Lower leg skin (tissue), 4 donors: Measurements from ENCODE around the gene ATG5. TPM values are rescaled to one million over a fixed set of nuclear protein-coding genes. Genes with fewer than 3 reads are reported as not detected.

Experiments used
- DNase-seq, 2 donors: peaks; one replicate each; pipeline ENCODE4 v3.0.0-alpha.2; 2019; ENCODE audit warnings: low spot score in 2 of 2
- H3K4me3 ChIP-seq: fragments of 200-600 bp; sonication (generic); 2 replicates; pipeline ENCODE4 v1.5.1; 2017; ENCODE audit warnings: mild to moderate bottlenecking, low read depth; ENCODE audit not compliant: poor library complexity, severe bottlenecking
- POLR2A ChIP-seq, 2 donors: fragments of 450-650 bp; IDR thresholded peaks; one replicate each; pipeline ENCODE4 v1.6.1; 2016 to 2017; ENCODE audit warnings: antibody characterized with exemption in 2 of 2, mild to moderate bottlenecking in 1 of 2, moderate library complexity in 1 of 2
- WGBS, 2 donors: methylation state at CpG; one replicate each; pipeline ENCODE4 v1.1.5; 2018; 5-methylcytosine and 5-hydroxymethylcytosine counted together
- intact Hi-C: fragments of 100-400 bp; cut with DNase I; formaldehyde crosslinking; loops from one replicate; pipeline ENCODE4 v1.15.0; 2023; ENCODE audit warnings: low total_unique reads
- total RNA-seq, 4 donors: library from RNA; depleted of rRNA; stranded (reverse); fragments of >200 nt; gene quantifications; one replicate each; pipeline ENCODE4 v1.1.0, GENCODE V29; 2016
- TF ChIP-seq, protein P1 (sequence below), 3 donors: fragments of 450-650 bp; IDR thresholded peaks; one replicate each; pipeline ENCODE4 v1.5.1; 2016; ENCODE audit warnings: antibody characterized with exemption in 3 of 3, mild to moderate bottlenecking in 3 of 3, moderate library complexity in 2 of 3

ATG5 gene
- total RNA-seq, 4 donors from 2014 or later = 15.5 to 19.4 (median 16.7) TPM

DNA sequence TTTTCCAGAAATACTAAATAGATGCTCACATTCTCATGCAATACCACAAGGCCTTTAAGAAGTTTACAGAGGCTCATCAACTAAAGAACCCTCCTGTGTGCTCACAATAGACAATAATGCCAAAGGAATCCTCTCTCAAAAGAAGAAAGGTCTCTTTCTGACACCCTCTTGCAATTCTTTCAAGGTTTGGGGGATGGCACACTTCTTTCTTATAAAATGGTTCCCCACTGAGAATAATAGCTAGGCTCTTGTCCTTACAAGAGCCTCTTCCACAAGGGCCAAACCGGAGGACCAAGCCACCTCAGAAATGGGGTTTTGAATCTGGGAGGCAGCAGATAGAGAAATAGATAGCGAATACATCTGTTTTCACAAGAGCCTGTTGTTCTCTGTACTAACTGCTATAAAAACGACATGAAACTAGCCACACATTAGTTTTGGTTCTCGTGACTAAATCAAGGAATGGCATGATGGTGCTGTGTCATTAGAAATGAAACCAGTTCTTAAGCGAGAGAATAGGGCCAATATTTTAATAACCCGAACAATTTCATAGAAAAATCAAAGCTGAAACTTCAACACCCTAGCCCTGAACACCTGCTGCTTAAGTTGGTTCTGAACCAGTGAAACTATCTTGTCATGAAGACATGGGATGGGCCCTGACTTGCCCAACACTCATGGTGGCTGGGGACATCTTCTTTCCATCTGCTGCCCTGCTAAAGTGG lies 158.3 kb downstream of the ATG5 start:
- intact Hi-C loops = no loop called here
- DNase-seq = no peak
- 77 to 78% methylated on average over 6 of the region's 6 CpGs for WGBS, 2 donors
- TF ChIP-seq POLR2A (IDR thresholded peaks at IDR 0.05) = no peak
- TF ChIP-seq, protein P1, sequence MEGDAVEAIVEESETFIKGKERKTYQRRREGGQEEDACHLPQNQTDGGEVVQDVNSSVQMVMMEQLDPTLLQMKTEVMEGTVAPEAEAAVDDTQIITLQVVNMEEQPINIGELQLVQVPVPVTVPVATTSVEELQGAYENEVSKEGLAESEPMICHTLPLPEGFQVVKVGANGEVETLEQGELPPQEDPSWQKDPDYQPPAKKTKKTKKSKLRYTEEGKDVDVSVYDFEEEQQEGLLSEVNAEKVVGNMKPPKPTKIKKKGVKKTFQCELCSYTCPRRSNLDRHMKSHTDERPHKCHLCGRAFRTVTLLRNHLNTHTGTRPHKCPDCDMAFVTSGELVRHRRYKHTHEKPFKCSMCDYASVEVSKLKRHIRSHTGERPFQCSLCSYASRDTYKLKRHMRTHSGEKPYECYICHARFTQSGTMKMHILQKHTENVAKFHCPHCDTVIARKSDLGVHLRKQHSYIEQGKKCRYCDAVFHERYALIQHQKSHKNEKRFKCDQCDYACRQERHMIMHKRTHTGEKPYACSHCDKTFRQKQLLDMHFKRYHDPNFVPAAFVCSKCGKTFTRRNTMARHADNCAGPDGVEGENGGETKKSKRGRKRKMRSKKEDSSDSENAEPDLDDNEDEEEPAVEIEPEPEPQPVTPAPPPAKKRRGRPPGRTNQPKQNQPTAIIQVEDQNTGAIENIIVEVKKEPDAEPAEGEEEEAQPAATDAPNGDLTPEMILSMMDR (IDR thresholded peaks at IDR 0.05) = no peak
- no peak overlapping the region for H3K4me3 ChIP-seq

DNA sequence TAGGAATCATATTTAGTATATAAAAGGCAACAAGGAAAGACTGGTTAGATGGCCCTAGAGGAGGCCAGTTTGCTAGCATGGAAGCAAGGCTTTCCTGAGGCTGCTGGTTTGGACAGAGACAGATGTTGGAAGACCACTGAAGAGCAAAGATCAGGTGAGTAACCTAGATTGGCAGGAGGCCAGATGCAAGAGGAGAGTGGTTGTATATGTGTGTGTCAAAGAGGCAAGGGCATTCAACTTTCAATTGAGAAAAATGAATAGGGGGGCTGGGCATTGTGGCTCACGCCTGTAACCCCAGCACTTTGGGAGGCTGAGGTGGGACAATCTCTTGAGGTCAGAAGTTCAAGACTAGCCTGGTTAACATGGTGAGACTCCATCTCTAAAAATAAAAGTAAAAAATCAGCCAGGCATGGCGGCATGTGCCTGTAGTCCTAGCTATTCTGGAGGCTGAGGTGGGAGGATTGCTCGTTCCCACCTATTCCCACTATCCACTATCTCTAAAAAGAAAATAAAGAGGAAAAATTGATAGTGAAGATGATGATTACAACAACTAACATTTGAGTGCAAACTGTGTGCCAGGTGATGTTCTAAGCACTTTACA lies 159.6 kb downstream of the ATG5 start:
- TF ChIP-seq POLR2A (IDR thresholded peaks at IDR 0.05) = no peak
- TF ChIP-seq, protein P1 (IDR thresholded peaks at IDR 0.05) = no peak
- no peak overlapping the region for H3K4me3 ChIP-seq
- DNase-seq = no peak
- intact Hi-C loops = no loop called here
- 93 to 99% methylated on average over 3 of the region's 3 CpGs for WGBS, 2 donors

DNA sequence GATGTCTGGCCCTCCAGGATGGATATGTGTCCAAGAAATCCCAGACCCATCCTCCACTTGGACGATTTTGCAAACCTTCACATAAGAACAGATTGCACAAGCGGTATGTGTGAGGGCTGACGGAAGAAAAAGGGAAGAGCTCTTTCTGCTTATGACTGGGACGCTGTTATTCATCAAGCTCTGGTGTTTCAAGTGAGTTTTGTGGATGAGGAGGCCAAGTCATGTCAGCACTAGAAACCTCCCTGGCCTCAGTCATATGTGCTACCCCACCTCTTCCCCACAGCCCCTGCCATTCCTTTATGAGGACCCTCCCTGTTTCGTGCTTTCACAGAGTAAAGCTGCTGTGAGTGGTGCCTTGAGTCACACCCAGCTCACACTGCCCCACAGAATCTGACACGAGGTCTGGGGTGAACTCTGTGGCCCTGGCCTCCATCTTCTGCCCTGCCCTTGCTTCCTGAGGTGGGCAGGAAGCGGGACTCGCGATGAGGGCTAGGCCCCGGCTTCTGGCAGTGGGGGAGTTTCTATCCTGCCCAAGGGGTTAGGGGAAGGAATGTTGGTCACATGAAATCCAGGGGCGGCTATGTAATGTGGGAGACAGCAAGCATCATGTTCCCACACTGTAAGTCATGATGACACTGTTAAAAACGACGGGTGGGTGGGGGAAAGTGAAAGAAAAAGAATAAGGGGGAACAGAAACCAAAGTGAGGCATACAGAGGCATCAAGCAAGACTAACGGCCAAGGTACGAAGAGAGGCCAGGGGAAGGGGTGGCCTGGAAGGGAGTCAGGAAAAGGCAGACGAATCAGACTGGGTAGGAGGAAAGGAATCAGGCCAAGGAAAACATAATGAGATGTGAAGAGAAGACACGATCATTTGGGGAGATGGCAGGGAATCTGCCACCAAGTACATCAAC lies 161.3 kb downstream of the ATG5 start:
- TF ChIP-seq, protein P1 (IDR thresholded peaks at IDR 0.05) = no peak
- TF ChIP-seq POLR2A (IDR thresholded peaks at IDR 0.05) = no peak
- intact Hi-C loops = no loop called here
- WGBS, 2 donors = 63 to 70% methylated on average over 17 of the region's 17 CpGs
- no peak overlapping the region for H3K4me3 ChIP-seq
- peak in 1 of 2 donors; percentile 53 for DNase-seq

DNA sequence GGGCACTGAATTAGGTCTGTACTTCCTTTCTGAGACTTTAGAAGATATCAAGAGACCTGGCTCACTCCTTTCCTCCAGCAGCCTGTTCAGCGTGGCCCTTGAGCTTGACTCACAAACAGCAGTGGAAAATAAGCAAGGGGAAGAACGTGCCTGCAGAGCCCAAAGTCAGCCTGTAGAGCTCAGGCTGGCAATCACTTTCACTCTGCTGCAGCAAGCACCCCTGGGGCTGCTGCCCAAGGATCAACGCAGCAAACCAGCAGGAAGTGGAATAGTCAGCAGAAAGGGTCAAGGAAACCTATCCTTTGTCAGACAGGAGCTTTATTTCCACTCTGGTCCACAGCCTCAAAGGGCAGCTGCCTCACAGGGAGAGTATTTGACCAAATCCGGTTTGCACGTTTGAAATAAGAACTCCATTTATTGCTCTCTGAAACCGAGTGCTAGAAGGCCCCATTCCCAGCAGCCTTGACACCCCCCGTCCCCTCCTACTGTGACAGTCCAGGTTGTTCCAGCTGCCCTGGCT lies 162.1 kb downstream of the ATG5 start:
- intact Hi-C loops = no loop called here
- no peak for TF ChIP-seq POLR2A (IDR thresholded peaks at IDR 0.05)
- TF ChIP-seq, protein P1 (IDR thresholded peaks at IDR 0.05) = no peak
- peak in 1 of 2 donors; percentile 21 for DNase-seq
- H3K4me3 ChIP-seq = no peak overlapping the region
- WGBS, 2 donors = 48 to 58% methylated on average over 7 of the region's 7 CpGs

DNA sequence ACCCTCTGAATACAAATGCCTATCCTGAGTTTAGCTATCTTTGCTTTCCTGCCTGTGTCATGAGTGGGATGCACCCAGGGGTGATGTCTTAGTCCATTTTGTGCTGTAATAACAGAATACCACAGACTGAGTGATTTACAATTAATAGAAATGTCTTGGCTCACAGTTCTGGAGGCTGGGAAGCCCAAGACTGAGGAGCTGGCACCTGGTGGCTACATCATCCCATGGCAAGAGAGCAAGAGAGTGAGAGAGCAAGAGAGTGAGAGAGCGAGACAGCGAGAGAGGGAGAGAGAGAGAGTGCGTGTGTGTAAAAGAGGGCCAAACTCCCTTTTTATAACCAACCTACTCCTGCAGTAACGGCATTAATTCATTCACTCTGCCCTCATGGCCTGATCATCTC lies 162.6 kb downstream of the ATG5 start:
- no peak overlapping the region for H3K4me3 ChIP-seq
- intact Hi-C loops = no loop called here
- WGBS, 2 donors = 88 to 90% methylated on average over 4 of the region's 4 CpGs
- TF ChIP-seq POLR2A (IDR thresholded peaks at IDR 0.05) = no peak
- DNase-seq = no peak

DNA sequence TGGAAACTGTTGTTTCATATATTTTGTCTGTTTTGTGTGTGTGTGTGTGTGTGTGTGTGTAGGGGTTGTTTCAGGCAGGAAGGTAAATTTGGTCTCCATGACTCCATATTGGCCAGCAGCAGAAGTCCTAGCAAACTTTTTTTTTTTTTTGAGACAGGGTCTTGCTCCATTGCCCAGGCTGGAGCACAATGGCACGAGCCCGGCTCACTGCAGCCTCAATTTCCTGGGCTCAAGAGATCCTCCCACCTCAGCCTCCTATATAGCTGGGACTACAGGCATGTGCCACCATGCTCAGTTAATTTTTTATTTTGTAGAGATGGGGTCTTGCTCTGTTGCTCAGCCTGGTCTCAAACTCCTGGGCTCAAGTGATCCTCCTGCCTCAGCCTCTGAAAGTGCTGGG lies 163.7 kb downstream of the ATG5 start:
- TF ChIP-seq, protein P1 (IDR thresholded peaks at IDR 0.05) = no peak
- TF ChIP-seq POLR2A (IDR thresholded peaks at IDR 0.05) = no peak
- no peak overlapping the region for H3K4me3 ChIP-seq
- 97 to 98% methylated on average over 2 of the region's 2 CpGs for WGBS, 2 donors
- intact Hi-C loops = no loop called here
- DNase-seq = no peak
